Umbilical cord (tissue), 2 donors: Measurements from ENCODE around the gene ASCC2. TPM values are rescaled to one million over a fixed set of nuclear protein-coding genes. Genes with fewer than 3 reads are reported as not detected.

Experiments
- DNase-seq: peaks from one replicate; pipeline ENCODE4 v3.0.0-alpha.2; 2015; ENCODE audit warnings: low spot score
- total RNA-seq: library from RNA; depleted of rRNA; stranded (reverse); fragments of >200 nt; gene quantifications from one replicate; pipeline ENCODE4 v1.2.3, GENCODE V29; 2014; ENCODE audit warnings: low replicate concordance; ENCODE audit not compliant: insufficient read depth

Gene ASCC2
- total RNA-seq, 1 donor from 2014 or later, result 15.9 TPM

- DNase-seq, result no peak
Measured at GRCh38 chr22:29787371-29787980, 50.6 kb downstream of the ASCC2 start.

GRCh38 chr22:29786031-29786430 lies 52.0 kb downstream of the ASCC2 start:
- no peak for DNase-seq

- DNase-seq, result peak; percentile 62
Measured at GRCh38 chr22:29784451-29785361, 53.4 kb downstream of the ASCC2 start.

- DNase-seq, result no peak
Measured at GRCh38 chr22:29782061-29782845, 55.8 kb downstream of the ASCC2 start.

GRCh38 chr22:29780748-29781676 lies 57.1 kb downstream of the ASCC2 start:
- no peak for DNase-seq

- no peak for DNase-seq
Measured at GRCh38 chr22:29780220-29780619, 57.9 kb downstream of the ASCC2 start.

GRCh38 chr22:29773233-29773632 lies 64.8 kb downstream of the ASCC2 start:
- no peak for DNase-seq

GRCh38 chr22:29772170-29772641 lies 65.9 kb downstream of the ASCC2 start:
- peak; percentile 83 for DNase-seq

GRCh38 chr22:29769723-29770321 lies 68.3 kb downstream of the ASCC2 start:
- DNase-seq, result no peak

GRCh38 chr22:29768052-29768693 lies 69.9 kb downstream of the ASCC2 start:
- DNase-seq, result no peak

GRCh38 chr22:29767171-29768051 lies 70.7 kb downstream of the ASCC2 start, which contains the start of gene UQCR10:
TSS of gene UQCR10 (plus strand) at chr22:29767369. CDS start at chr22:29767399, 30 bp downstream.
- DNase-seq, result peak; percentile 97

GRCh38 chr22:29766632-29767170 lies 71.4 kb downstream of the ASCC2 start, which contains the start of gene ZMAT5:
TSS of gene ZMAT5 (minus strand) at chr22:29767007. CDS start at chr22:29748544, 18,463 bp downstream.
- DNase-seq, result peak; percentile 99

GRCh38 chr22:29765905-29766631 lies 72.0 kb downstream of the ASCC2 start:
- DNase-seq, result no peak

GRCh38 chr22:29762263-29762662 lies 75.8 kb downstream of the ASCC2 start:
- DNase-seq, result no peak

- no peak for DNase-seq
Measured at GRCh38 chr22:29758959-29759358, 79.1 kb downstream of the ASCC2 start.

GRCh38 chr22:29758068-29758622 lies 79.9 kb downstream of the ASCC2 start:
- DNase-seq, result no peak

- no peak for DNase-seq
Measured at GRCh38 chr22:29757096-29757495, 81.0 kb downstream of the ASCC2 start.
